Activated CD4-positive, alpha-beta T cell treated with anti-CD3 and anti-CD28 coated beads, Interleukin-2, amount 10 ng/mL, durations not matched to agents 24 days and 14 days (primary cell): Measurements from ENCODE around the gene KIAA0319L. TPM values are rescaled to one million over a fixed set of nuclear protein-coding genes. Genes with fewer than 3 reads are reported as not detected.

ENCODE experiments used
- DNase-seq: peaks from one replicate; pipeline ENCODE4 v3.0.0; 2022
- H3K27ac Mint-ChIP-seq: one replicate; pipeline ENCODE4 v1.8.0; 2022; ENCODE audit warnings: mild to moderate bottlenecking, mixed read lengths
- H3K27me3 Mint-ChIP-seq: one replicate; pipeline ENCODE4 v1.8.0; 2022; ENCODE audit warnings: mixed read lengths
- H3K36me3 Mint-ChIP-seq: one replicate; pipeline ENCODE4 v1.8.0; 2022; ENCODE audit warnings: low read depth, mild to moderate bottlenecking, mixed read lengths
- H3K4me1 Mint-ChIP-seq: one replicate; pipeline ENCODE4 v1.8.0; 2021; ENCODE audit warnings: mixed read lengths
- H3K4me3 Mint-ChIP-seq: one replicate; pipeline ENCODE4 v1.8.0; 2022; ENCODE audit warnings: mild to moderate bottlenecking, moderate library complexity, mixed read lengths
- H3K9me3 Mint-ChIP-seq: one replicate; pipeline ENCODE4 v1.8.0; 2021; ENCODE audit warnings: mixed read lengths
- intact Hi-C: fragments of 100-400 bp; cut with micrococcal nuclease; formaldehyde crosslinking; loops from one replicate; pipeline ENCODE4 v1.15.1; 2023
- total RNA-seq: library from RNA; stranded (reverse); gene quantifications from 2 replicates; pipeline ENCODE4 v1.2.3, GENCODE V29; 2022

The KIAA0319L gene
- total RNA-seq, 1 donor from 2014 or later: 35.2 TPM

DNA sequence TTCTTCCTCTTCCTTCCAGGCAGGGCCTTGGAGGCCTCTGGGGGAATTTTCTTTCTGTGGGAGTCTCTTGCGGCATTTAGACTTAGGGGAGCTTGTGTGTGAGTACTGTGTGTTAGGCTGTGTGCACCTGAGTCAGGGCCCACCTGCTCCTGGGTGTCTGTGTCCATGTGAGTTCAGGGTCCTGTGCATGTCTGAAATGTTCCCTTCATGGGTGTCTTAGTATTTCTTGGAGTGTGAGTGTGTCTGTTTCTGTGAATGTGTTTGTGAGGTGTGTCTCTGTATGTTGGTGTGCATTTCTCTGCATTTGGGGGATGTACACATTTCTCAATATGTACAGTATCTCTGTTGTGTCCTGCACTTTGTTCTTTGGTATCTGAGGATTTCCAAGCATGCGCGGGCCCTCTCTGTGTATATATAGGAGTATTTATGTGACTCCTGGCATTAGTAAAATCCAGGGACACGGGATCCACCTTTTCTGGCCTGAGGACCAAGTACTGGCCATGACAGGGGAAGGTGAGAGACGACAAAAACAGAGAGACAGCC lies 18.3 kb upstream of the KIAA0319L start:
- no peak for DNase-seq
- Mint-ChIP-seq H3K27ac (no peak overlapping the region), H3K9me3 (no peaks in the 10 kb centered on the region), H3K4me1 (peaks cover 17% of the 10 kb centered on the region), H3K27me3 (peaks cover 33% of the 10 kb centered on the region), H3K4me3 (no peak overlapping the region), H3K36me3 (peaks cover 1% of the 10 kb centered on the region)
- intact Hi-C loops: loop anchor here (5.0 kb wide), 1 partner anchor 67 kb away; the partner anchor contains the start of gene PSMB2

DNA sequence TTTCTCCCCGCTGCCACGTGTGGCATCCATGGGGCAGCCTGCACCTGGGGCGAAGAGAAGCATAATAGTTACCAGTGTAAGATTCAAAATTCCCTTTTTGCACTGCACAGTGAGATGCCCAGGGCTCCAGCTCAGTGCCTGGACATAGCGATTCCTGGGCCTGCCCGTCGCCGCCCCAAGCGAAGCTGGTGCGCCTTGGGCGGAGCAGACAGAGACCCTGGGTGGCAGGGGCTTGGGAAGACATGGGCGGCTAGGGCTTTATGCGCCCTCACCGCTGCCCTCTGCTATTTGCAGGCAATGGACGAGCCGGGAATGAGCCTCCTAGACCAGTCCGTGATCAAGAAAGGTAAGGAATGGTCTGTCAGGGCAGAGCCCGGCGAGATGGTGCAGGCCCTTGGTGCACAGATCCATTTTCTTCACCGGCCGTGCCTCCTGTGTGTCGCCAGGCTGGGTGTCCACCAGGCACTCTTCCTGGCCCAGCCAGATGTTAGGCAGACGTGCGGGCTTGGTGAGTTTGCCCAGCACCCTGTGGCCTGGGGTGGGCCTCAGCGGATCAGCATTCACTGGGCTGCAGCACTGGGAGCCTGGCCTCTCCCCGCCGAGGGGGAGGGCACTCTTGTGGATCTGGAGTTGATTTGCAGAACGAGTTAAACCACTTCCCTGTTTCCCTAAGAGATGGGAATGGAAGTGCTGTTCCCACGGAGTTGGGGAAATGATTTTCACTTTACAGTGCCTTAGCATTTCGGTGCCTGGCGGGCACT lies 17.6 kb upstream of the KIAA0319L start:
- DNase-seq: no peak
- Mint-ChIP-seq H3K9me3 (no peaks in the 10 kb centered on the region), H3K27me3 (peaks cover 36% of the 10 kb centered on the region), H3K36me3 (peaks cover 1% of the 10 kb centered on the region), H3K27ac (no peak overlapping the region), H3K4me1 (peaks cover 17% of the 10 kb centered on the region), H3K4me3 (no peak overlapping the region)
- intact Hi-C loops: loop anchor here (5.0 kb wide), 1 partner anchor 67 kb away; the partner anchor contains the start of gene PSMB2

DNA sequence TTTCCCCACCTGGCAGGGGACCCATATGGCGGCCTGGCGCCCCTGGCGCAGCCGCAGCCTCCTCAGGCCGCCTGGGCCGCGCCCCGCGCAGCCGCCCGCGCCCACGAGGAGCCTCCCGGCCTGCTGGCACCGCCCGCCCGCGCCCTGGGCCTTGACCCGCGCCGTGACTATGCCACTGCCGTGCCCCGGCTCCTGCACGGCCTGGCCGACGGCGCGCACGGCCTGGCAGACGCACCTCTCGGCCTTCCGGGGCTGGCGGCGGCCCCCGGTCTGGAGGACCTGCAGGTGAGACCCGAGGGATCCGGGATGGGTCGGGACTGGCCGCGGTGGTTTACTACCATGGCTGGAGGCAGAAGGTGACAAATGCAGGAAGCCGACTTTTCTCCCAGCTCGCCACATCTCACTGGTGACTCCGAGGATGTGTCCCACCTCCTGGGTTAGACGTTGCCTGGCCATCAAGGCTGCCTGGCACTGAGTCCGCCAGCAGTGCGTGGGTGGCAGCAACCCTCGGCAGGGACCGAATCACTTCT lies 17.0 kb upstream of the KIAA0319L start:
- Mint-ChIP-seq H3K27me3 (peaks cover 36% of the 10 kb centered on the region), H3K4me1 (peaks cover 17% of the 10 kb centered on the region), H3K9me3 (no peaks in the 10 kb centered on the region), H3K36me3 (peaks cover 1% of the 10 kb centered on the region), H3K27ac (no peak overlapping the region), H3K4me3 (no peak overlapping the region)
- intact Hi-C loops: no loop called here
- no peak for DNase-seq

DNA sequence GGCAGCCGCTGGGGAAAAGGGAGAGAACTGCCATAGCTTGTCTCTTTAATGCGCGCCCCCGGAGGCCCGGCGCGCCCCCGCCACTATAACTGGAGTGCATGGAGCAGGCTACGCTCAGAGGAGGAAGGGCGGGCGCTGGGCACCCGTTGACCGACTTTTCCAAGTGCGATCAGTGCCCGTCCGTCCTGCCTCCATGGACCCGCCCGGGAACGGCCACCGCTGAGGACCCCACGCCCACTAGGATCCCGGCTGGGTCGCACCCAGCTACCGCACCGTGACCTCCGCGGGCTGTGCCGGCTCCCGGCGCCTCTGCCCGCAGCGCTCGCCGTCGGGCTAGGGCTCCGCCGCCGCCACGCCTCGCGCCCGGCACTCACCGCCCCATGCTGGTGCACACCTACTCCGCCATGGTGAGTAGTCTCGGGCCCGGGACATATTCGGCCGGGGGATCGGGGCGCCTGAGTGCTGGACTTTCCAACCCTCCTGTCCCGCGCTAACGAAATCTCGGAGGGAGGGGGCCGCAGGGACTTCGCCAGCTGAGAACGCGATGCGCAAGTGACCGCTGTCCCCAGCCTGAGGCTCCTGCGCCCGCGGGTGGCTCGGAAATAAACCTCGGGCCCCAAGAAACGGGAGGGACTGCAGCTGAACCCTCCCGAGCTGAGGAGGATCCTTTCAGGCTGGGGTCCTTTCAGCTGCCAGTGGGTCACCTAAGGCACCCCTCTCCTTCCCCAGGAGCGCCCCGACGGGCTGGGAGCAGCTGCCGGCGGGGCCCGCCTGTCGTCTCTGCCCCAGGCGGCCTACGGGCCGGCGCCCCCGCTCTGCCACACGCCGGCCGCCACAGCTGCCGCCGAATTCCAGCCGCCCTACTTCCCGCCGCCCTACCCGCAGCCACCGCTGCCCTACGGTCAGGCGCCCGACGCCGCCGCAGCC lies 16.3 kb upstream of the KIAA0319L start, which contains the start of gene TFAP2E:
TSS of gene TFAP2E (plus strand) at position 117 of the 927 bp plus-strand sequence. CDS start at position 381, 264 bp downstream.
- Mint-ChIP-seq H3K36me3 (peaks cover 1% of the 10 kb centered on the region), H3K4me3 (peak within 1 kb of the TSS; percentile 6)

DNA sequence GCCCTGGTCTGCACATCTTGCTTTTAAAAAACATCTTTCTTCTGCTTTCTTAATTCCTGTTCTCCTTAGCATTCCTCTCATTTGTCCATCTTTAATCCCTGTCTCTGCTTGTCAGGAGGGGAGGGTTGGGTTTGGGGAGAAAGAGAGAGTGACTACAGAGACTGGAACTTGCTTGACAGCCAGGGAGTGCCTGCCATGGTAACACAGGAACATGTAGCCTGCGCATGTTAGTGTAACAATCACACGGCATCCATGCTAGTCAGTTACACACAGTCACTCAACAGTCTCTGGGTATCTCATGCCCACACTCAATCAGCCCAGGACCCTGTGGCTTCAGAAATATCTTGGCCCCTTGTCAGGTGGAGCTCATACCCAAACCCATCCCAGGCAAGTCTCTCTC lies 15.1 kb upstream of the KIAA0319L start:
- H3K27me3 Mint-ChIP-seq: peaks cover 36% of the 10 kb centered on the region
- no peak for DNase-seq
- intact Hi-C loops: no loop called here
- H3K4me3 Mint-ChIP-seq: no peak overlapping the region
- peaks cover 1% of the 10 kb centered on the region for H3K36me3 Mint-ChIP-seq
- H3K27ac Mint-ChIP-seq: no peak overlapping the region
- no peaks in the 10 kb centered on the region for H3K9me3 Mint-ChIP-seq
- peaks cover 9% of the 10 kb centered on the region for H3K4me1 Mint-ChIP-seq

More for the DNA sequence above, 16.3 kb upstream of the KIAA0319L start, which contains the start of gene TFAP2E:
- peaks cover 36% of the 10 kb centered on the region for H3K27me3 Mint-ChIP-seq
- peaks cover 15% of the 10 kb centered on the region for H3K4me1 Mint-ChIP-seq
- H3K27ac Mint-ChIP-seq: no peak within 1 kb of the TSS
- H3K9me3 Mint-ChIP-seq: no peaks in the 10 kb centered on the region
- no peak for DNase-seq
- intact Hi-C loops: no loop called here

DNA sequence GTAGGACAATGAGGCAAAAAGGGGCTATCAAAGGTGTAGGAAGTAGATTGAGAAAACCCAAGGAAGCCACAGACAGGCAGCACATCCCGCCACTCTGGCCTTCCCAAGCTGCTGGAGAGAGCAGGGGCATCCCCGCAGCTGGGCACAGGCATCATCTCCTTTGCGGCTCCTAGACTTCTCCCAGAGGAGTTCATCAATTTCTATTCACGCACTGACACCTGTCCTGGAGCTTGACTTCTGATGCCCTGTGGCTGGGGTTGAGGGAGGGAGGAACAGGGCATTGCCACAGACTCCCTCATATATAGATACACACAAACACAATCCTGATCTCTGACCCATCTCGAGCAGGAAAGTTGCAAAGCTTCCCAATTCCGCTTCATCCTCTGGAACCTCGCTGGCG lies 14.1 kb upstream of the KIAA0319L start:
- Mint-ChIP-seq H3K4me3 (no peak overlapping the region), H3K36me3 (peaks cover 5% of the 10 kb centered on the region), H3K9me3 (no peaks in the 10 kb centered on the region), H3K4me1 (peaks cover 5% of the 10 kb centered on the region), H3K27ac (no peak overlapping the region), H3K27me3 (peaks cover 33% of the 10 kb centered on the region)
- intact Hi-C loops: no loop called here
- no peak for DNase-seq

DNA sequence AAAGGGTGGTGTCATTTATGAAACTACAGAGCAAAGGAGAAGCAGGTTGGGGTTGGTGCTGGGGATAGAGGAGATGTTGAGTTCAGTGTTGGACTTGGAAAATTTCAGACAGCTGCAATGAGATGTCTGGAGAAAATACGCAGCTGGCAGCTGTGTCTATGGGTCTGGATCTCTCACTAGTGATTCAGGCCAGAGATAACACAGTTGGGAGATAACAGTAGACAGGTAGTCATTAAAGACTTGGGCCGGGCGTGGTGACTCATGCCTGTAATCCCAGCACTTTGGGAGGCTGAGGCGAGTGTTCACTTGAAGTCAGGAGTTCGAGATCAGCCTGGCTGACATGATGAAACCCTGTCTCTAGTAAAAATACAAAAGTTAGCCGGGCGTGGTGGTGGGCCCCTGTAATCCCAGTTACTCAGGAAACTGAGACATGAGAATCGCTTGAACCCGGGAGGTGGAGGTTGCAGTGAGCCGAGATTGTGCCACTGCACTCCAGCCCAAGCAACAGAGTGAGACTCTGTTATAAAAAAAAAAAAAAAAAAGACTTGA lies 13.5 kb upstream of the KIAA0319L start:
- no peak overlapping the region for H3K4me3 Mint-ChIP-seq
- DNase-seq: no peak
- peaks cover 29% of the 10 kb centered on the region for H3K27me3 Mint-ChIP-seq
- intact Hi-C loops: no loop called here
- H3K36me3 Mint-ChIP-seq: peaks cover 3% of the 10 kb centered on the region
- H3K9me3 Mint-ChIP-seq: no peaks in the 10 kb centered on the region
- peaks cover 1% of the 10 kb centered on the region for H3K4me1 Mint-ChIP-seq
- no peak overlapping the region for H3K27ac Mint-ChIP-seq

DNA sequence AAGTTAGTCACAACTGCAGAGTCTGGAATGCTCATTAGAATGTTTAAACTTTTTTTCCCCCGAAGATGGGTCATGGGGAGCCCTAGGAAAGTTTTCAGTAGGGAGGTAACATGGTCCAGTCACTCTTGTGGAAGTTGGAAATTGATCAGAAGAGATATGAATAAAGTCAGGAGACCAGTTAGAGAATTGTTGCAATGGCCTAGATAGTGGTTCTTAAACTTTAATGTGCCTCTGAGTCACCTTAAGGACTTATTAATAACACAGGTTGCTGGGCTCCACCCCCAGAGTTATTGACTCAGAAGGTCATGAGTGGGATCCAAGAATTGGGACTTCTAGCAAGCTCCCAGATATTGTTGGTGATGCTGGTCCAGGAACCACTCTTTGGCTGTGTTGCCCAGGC lies 12.7 kb upstream of the KIAA0319L start:
- Mint-ChIP-seq H3K9me3 (no peaks in the 10 kb centered on the region), H3K4me1 (no peaks in the 10 kb centered on the region), H3K4me3 (no peak overlapping the region), H3K27ac (no peak overlapping the region), H3K27me3 (peaks cover 24% of the 10 kb centered on the region), H3K36me3 (peaks cover 3% of the 10 kb centered on the region)
- no peak for DNase-seq
- intact Hi-C loops: loop anchor here (1.0 kb wide), 3 partner anchors 145 to 204 kb away; no protein-coding TSS in a partner anchor

DNA sequence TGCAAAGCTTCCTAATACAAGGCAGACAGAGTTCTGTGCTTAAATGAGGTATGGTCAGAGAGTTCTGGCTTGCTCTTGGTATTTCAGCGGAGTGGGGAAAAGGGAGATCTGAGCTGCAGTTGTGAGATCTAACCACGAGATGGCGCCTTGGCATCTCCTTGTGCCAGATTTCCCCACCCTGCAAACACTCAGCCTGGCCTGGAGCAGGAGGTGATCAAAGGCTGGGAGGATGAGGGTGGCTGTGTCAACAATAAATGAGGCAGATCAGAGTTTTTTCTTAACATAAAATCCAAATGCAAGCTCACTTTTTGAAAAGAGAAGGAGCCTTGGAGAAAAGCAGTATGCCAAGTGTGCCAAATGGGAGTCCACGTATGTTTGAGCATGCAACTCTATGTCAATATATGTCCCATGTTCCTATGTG lies 11.8 kb upstream of the KIAA0319L start:
- Mint-ChIP-seq H3K4me1 (peaks cover 8% of the 10 kb centered on the region), H3K9me3 (no peaks in the 10 kb centered on the region), H3K27me3 (peaks cover 21% of the 10 kb centered on the region), H3K27ac (no peak overlapping the region), H3K36me3 (peaks cover 11% of the 10 kb centered on the region), H3K4me3 (no peak overlapping the region)
- intact Hi-C loops: loop anchor here (1.0 kb wide), 3 partner anchors 146 to 205 kb away; no protein-coding TSS in a partner anchor
- peak; percentile 90 for DNase-seq

DNA sequence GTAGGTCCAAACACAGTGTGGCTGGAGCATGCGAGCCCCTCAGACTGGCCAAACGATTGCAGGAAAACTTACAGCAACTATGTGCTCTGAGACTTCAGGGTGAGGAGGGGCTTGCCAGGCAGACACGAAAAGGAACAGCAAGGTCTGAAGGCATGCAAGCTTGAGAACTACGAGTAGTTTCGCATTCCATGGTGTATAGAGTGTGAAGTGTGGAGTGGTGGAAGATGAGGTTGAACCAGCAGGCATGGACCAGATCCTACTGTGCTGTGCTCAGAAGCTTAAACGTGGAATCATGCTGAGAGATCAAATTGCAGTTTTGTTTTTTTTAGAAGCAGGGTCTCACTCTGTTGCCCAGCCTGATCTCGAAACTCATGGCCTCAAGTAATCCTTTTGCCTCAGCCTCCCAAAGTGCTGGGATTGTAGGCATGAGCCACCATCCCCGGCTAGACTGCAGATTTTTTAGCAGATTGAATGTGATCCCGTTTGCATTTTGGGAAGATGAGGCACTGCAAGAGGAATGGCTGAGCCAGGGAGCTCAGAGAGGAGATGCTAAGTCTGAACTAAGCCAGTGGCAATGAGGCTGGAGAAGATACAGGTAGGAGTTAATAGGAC lies 10.8 kb upstream of the KIAA0319L start:
- intact Hi-C loops: no loop called here
- Mint-ChIP-seq H3K27me3 (peaks cover 21% of the 10 kb centered on the region), H3K9me3 (no peaks in the 10 kb centered on the region), H3K27ac (no peak overlapping the region), H3K4me3 (no peak overlapping the region), H3K4me1 (peaks cover 9% of the 10 kb centered on the region), H3K36me3 (peaks cover 13% of the 10 kb centered on the region)
- no peak for DNase-seq

DNA sequence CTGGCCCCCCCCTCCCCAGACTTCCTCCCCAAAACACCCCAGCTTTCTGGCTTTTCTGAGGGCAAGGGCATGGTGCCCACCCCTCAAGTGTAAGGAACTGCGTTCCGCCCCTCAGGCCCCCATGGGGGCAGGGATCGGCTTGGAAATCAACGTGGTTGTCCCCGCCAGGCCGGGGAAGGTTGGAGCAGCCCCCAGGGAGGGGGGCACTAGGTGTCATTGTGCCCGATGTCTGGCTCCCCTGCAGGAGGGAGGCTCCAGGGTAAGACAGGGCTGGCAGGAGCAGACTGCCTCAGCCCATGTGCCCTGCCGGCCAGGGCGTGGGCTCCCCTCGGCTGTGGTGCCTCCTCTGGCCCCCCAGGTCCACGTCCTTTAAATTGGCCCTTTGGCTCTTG lies 8.5 kb upstream of the KIAA0319L start:
- H3K9me3 Mint-ChIP-seq: no peaks in the 10 kb centered on the region
- no peak overlapping the region for H3K27ac Mint-ChIP-seq
- peaks cover 4% of the 10 kb centered on the region for H3K27me3 Mint-ChIP-seq
- peaks cover 21% of the 10 kb centered on the region for H3K4me1 Mint-ChIP-seq
- intact Hi-C loops: no loop called here
- H3K4me3 Mint-ChIP-seq: no peak overlapping the region
- DNase-seq: no peak
- H3K36me3 Mint-ChIP-seq: peaks cover 22% of the 10 kb centered on the region

DNA sequence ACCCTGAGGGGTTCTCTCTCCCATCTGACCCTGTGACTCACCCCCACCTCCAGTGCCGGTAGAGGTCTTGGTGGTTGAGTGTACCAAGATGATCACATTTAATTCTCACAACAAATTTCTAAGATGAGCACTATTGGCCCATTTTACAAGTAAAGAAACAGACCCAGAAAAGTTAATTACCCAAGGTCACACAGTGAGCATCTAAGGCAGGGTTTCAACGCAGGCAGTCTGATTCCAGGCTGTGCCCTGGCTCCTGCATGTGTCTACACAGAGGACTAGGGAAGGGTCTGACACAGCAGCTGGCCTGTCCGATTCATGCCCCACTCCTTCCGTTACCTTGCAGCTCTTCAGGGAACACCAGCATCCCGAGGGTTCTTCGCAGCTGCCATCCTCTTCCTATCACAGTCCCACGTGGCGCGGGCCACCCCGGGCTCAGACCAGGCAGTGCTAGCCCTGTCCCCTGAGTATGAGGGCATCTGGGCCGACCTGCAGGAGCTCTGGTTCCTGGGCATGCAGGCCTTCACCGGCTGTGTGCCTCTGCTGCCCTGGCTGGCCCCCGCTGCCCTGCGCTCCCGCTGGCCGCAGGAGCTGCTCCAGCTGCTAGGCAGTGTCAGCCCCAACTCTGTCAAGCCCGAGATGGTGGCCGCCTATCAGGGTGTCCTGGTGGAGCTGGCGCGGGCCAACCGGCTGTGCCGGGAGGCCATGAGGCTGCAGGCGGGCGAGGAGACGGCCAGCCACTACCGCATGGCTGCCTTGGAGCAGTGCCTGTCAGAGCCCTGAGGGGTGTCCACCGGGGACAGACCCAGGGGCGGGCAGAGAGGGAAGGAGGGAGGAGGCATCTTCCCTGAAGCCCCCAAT lies 7.9 kb upstream of the KIAA0319L start:
- peak overlapping the region; percentile 48 for H3K27ac Mint-ChIP-seq

More for the DNA sequence above, 7.9 kb upstream of the KIAA0319L start:
- Mint-ChIP-seq H3K36me3 (peaks cover 22% of the 10 kb centered on the region), H3K9me3 (no peaks in the 10 kb centered on the region), H3K4me1 (peaks cover 21% of the 10 kb centered on the region), H3K4me3 (no peak overlapping the region), H3K27me3 (no peaks in the 10 kb centered on the region)
- intact Hi-C loops: loop anchor here (1.0 kb wide), 1 partner anchor 114 kb away; no protein-coding TSS in a partner anchor
- no peak for DNase-seq
